Activated gamma-delta T cell treated with Interleukin-2 at 50 U/mL for 16 hours (primary cell): ENCODE measurements around the gene SIK1.
"Not testable (repeated sequence)": the region's sequence is repeated elsewhere in the genome, so short reads cannot be mapped to it uniquely, and the experiment has no call there.

Experiments used
- DNase-seq: peaks from one replicate; pipeline ENCODE4 v3.0.0-alpha.2; 2020

The SIK1 gene

GRCh38 chr21:43383351-43383750 is 43.6 kb downstream of the SIK1 start:
- not testable (repeated sequence) for DNase-seq

GRCh38 chr21:43382902-43383301 is 44.0 kb downstream of the SIK1 start:
- DNase-seq: not testable (repeated sequence)

GRCh38 chr21:43380852-43381533 is 45.9 kb downstream of the SIK1 start:
- DNase-seq: not testable (repeated sequence)

GRCh38 chr21:43380337-43380736 is 46.6 kb downstream of the SIK1 start:
- not testable (repeated sequence) for DNase-seq

- DNase-seq: not testable (repeated sequence)
These were observed 47.3 kb downstream of the SIK1 start for GRCh38 chr21:43379626-43380122.

- no peak for DNase-seq
These were observed 50.5 kb downstream of the SIK1 start for GRCh38 chr21:43376478-43376882.

- DNase-seq: no peak
These were observed 51.0 kb downstream of the SIK1 start for GRCh38 chr21:43375837-43376477.

GRCh38 chr21:43375006-43375836 is 51.7 kb downstream of the SIK1 start:
- no peak for DNase-seq

- DNase-seq: no peak
These were observed 52.6 kb downstream of the SIK1 start for GRCh38 chr21:43374228-43374885.

GRCh38 chr21:43373362-43374227 is 53.3 kb downstream of the SIK1 start:
- DNase-seq: no peak

GRCh38 chr21:43372663-43373361 is 54.1 kb downstream of the SIK1 start:
- DNase-seq: no peak

GRCh38 chr21:43371786-43372185 is 55.1 kb downstream of the SIK1 start:
- DNase-seq: no peak

- DNase-seq: no peak
These were observed 55.9 kb downstream of the SIK1 start for GRCh38 chr21:43370888-43371570.

GRCh38 chr21:43370091-43370658 is 56.8 kb downstream of the SIK1 start:
- no peak for DNase-seq

- no peak for DNase-seq
These were observed 57.3 kb downstream of the SIK1 start for GRCh38 chr21:43369596-43370090.

- DNase-seq: no peak
These were observed 57.8 kb downstream of the SIK1 start for GRCh38 chr21:43369124-43369523.

- DNase-seq: no peak
These were observed 58.2 kb downstream of the SIK1 start for GRCh38 chr21:43368685-43369084.

GRCh38 chr21:43367859-43368258 is 59.1 kb downstream of the SIK1 start:
- DNase-seq: no peak

- DNase-seq: no peak
These were observed 59.6 kb downstream of the SIK1 start for GRCh38 chr21:43367296-43367695.

GRCh38 chr21:43366656-43367055 is 60.3 kb downstream of the SIK1 start:
- DNase-seq: no peak
